Esophagus muscularis mucosa (tissue), 4 donors: Measurements from ENCODE around the gene MGME1.

Experiments
- CTCF ChIP-seq, 3 experiments: fragments of 200-600 bp in 2 of 3; fragments of 450-650 bp in 1 of 3; sonication (generic) in 2 of 3; IDR thresholded peaks; one replicate each; pipeline ENCODE4 v1.5.1; 2017 to 2019; ENCODE audit warnings: antibody characterized with exemption in 3 of 3, mild to moderate bottlenecking in 2 of 3, moderate library complexity in 1 of 3
- EP300 ChIP-seq: sonication (generic); formaldehyde crosslinking; IDR thresholded peaks from one replicate; pipeline ENCODE4 v1.6.1; 2017; ENCODE audit warnings: antibody characterized with exemption
- POLR2A ChIP-seq: fragments of 450-650 bp; IDR thresholded peaks from one replicate; pipeline ENCODE4 v1.6.1; 2017; ENCODE audit warnings: antibody characterized with exemption, moderate library complexity, mild to moderate bottlenecking, low read depth
- POLR2AphosphoS5 ChIP-seq, 2 donors: sonication (generic); formaldehyde crosslinking; IDR thresholded peaks; one replicate each; pipeline ENCODE4 v1.6.1; 2017; ENCODE audit warnings: antibody characterized with exemption in 2 of 2

GRCh38 chr20:18034039-18034438 is 65.2 kb downstream of the MGME1 start:
- no peak for TF ChIP-seq POLR2A
- no peak for TF ChIP-seq CTCF (IDR thresholded peaks at IDR 0.05)
- TF ChIP-seq EP300, result no peak
- no peak for TF ChIP-seq POLR2AphosphoS5 (IDR thresholded peaks at IDR 0.05)
